HUES64 (cell line): ENCODE data around the gene ZRANB3.
"Not testable (repeated sequence)": the region's sequence is repeated elsewhere in the genome, so short reads cannot be mapped to it uniquely, and the experiment has no call there.

Source experiments
- H3K27ac ChIP-seq: 2 replicates; pipeline ENCODE4 v1.7.0; 2013; ENCODE audit warnings: low read depth, low read length, inconsistent platforms
- H3K27me3 ChIP-seq: 2 replicates; pipeline ENCODE4 v1.6.1; 2013; ENCODE audit warnings: mild to moderate bottlenecking, low read length; ENCODE audit not compliant: insufficient read depth
- H3K36me3 ChIP-seq: 2 replicates; pipeline ENCODE4 v1.6.1; 2013; ENCODE audit warnings: mild to moderate bottlenecking, low read length; ENCODE audit not compliant: insufficient read depth
- H3K4me1 ChIP-seq: 2 replicates; pipeline ENCODE4 v1.6.1; 2013; ENCODE audit warnings: mild to moderate bottlenecking, low read length, moderate library complexity; ENCODE audit not compliant: insufficient read depth
- H3K4me3 ChIP-seq: 2 replicates; pipeline ENCODE4 v1.5.1; 2013; ENCODE audit warnings: mild to moderate bottlenecking, low read length, moderate library complexity
- H3K9ac ChIP-seq: 2 replicates; pipeline ENCODE4 v1.6.1; 2013; ENCODE audit warnings: mild to moderate bottlenecking, low read depth, low read length
- H3K9me3 ChIP-seq: 2 replicates; pipeline ENCODE4 v1.6.1; 2013; ENCODE audit warnings: low read depth, low read length; ENCODE audit not compliant: insufficient read depth
- WGBS: fragments of 150-250, 120-280 bp; methylation state at CpG from one replicate; pipeline ENCODE4 v1.1.7; 2013; ENCODE audit warnings: missing lambda C conversion rate; 5-methylcytosine and 5-hydroxymethylcytosine counted together

Gene ZRANB3

DNA sequence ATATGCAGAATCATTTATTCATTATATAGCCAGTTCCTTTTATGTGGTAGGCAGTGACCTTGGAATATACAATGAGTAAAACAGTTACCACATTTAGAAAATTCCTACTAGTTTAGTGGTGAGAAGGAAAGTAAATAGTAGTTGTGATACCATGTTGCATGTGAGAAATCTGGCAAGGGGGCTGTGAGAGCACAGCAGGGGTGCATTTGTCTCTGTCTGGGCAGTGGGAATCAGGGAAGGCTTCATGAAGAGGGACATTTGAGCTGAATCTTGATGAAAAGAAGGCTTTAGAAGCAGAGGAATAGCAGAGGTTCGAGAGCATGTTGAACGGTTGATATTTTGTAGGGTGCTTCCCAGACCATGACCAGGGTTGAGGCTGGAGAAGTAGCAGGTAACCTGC lies 400.3 kb downstream of the ZRANB3 start:
- Histone ChIP-seq H3K27me3 (no peaks in the 10 kb centered on the region), H3K27ac (no peak overlapping the region), H3K4me3 (no peak overlapping the region), H3K9me3 (no peaks in the 10 kb centered on the region), H3K4me1 (no peaks in the 10 kb centered on the region), H3K9ac (no peak overlapping the region), H3K36me3 (peaks cover 87% of the 10 kb centered on the region)
- WGBS: 93% methylated on average over 2 of the region's 2 CpGs

DNA sequence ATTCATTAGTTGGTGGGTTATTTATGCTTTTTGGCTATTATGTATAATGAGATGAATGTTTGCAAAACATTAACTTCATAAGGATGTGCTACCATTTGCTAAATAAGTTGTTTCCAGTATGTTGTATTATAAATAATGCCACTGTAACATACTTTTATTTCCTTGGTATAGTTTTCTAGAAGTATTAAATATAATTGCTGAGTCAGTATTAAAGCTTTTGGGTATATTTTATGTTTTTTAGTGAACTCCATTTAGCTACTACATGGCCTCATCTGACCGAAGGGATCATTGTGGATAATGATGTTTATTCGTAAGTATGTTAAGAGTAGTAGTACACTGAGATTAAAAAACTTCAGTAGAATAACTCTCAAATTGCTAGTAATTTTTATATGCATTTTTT lies 405.1 kb downstream of the ZRANB3 start:
- no peak overlapping the region for H3K9ac ChIP-seq
- H3K27me3 ChIP-seq: no peaks in the 10 kb centered on the region
- H3K9me3 ChIP-seq: no peaks in the 10 kb centered on the region
- no peak overlapping the region for H3K4me3 ChIP-seq
- 88% methylated on average over 1 of the region's 2 CpGs for WGBS
- no peak overlapping the region for H3K27ac ChIP-seq
- peaks cover 69% of the 10 kb centered on the region for H3K36me3 ChIP-seq
- H3K4me1 ChIP-seq: no peaks in the 10 kb centered on the region

DNA sequence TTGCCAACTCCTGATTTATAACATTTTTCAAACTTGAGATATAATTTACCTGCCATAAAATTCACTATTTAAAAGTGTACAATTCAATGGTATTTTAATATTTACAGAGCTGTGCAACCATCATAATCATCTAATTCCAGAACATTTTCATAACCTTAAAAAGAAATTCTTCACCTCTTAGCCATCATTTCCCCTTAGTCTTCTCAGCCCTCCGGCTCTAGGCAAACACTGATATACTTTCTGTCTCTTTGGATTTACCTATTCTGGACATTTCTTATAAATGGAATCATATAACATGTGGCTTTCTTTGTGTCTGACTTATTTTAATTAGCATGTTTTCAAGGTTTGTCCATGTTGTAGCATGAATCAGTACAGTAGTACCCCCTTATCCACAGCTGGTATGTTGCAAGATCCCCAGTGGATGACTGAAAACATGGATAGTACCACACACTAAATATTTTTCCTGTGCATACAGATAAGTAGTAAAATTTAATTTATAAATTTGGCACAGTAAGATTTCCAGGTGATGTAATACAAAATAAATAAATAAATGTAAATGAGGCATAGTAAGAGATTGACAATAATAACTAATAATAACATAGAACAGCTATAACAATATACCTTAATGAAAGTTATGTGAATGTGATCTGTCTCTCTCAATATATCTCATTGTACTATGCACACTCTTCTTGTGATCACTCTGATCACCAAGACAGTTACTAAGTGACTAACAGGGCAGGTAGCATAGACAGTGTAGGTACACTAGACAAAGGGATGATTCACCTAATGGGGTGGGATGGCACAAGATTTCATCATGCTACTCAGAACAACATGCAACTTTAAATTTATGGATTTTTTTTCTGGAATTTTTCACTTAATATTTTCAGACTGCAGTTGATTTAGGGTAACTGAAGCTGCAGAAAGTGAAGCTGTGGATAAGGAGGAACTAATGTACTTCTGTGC lies 405.8 kb downstream of the ZRANB3 start:
- Histone ChIP-seq H3K9me3 (no peaks in the 10 kb centered on the region), H3K4me3 (no peak overlapping the region), H3K27me3 (no peaks in the 10 kb centered on the region), H3K27ac (no peak overlapping the region), H3K4me1 (no peaks in the 10 kb centered on the region), H3K9ac (no peak overlapping the region), H3K36me3 (peaks cover 70% of the 10 kb centered on the region)
- WGBS: 93% methylated on average over 1 of the region's 1 CpG

DNA sequence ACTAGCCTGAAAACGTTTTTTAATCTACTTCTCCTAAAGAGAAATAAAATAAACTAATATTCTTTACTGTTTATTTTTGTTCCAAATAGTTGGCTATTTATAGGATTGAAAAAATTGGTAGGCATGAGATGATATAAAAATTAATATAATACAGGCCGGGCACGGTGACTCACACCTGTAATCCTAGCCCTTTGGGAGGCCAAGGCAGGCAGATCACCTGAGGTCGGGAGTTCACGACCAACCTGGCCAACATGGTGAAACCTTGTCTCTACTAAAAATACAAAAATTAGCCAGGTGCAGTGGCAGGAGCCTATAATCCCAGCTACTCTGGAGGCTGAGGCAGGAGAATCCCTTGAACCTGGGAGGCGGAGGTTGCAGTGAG lies 409.4 kb downstream of the ZRANB3 start:
- H3K4me3 ChIP-seq, H3K9me3 ChIP-seq, H3K9ac ChIP-seq, H3K27ac ChIP-seq, H3K4me1 ChIP-seq, H3K27me3 ChIP-seq: not testable (repeated sequence)
- 99% methylated on average over 5 of the region's 6 CpGs for WGBS
- peaks cover 45% of the 10 kb centered on the region for H3K36me3 ChIP-seq

DNA sequence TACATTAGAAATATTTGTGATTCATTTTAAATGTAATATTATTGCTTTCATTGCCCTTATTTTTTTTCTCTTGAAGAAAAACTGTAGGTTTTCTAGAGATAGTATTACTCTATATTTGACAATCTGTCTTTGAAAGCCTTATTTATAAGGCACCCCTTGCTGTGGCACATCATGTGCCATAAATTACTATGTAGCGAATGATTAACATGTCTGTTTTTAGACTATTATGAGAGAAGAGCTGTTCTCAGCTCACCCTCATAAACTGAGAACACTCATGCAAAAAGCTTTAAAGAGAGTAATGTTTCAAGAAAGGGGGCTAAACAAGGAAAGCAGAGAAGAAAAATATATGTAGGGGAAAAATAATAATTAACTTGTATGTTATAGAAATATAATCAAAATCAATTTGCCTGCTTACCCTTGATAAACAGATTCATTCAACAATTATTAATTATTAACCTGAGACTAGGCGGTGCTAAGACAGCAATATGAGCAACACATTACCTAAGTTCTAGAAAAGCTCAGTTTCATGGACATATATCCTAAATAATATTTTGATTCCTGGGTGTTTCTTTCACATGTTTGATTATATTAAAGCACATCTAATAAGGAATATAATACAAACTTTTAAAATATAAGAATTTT lies 409.9 kb downstream of the ZRANB3 start:
- Histone ChIP-seq H3K4me1 (no peaks in the 10 kb centered on the region), H3K27ac (no peak overlapping the region), H3K4me3 (no peak overlapping the region), H3K9me3 (peaks cover 3% of the 10 kb centered on the region; the same call in 1 of the 2 replicates), H3K9ac (no peak overlapping the region), H3K27me3 (no peaks in the 10 kb centered on the region), H3K36me3 (peaks cover 40% of the 10 kb centered on the region)
- WGBS: 92% methylated on average over 2 of the region's 2 CpGs

DNA sequence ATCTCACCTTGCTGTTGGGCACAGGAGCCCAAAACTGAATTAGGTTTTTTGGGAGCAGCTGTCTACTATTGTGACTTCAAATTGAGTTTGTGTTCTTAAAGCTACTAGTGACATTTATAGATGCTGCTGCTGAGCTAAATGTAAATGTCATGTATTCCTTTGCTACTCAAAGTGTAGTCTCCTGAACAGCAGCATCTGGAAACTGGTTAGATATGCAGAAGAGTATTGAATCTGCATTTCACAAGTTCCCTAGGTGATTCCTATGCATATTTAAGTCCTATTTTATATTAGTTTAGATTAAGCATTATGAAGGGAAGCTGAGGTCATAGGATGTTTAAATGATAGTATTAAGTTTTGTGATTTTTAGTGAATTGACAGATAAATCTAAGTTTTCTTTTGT lies 411.4 kb downstream of the ZRANB3 start:
- H3K9me3 ChIP-seq: peaks cover 3% of the 10 kb centered on the region; the same call in 1 of the 2 replicates
- peaks cover 35% of the 10 kb centered on the region for H3K36me3 ChIP-seq
- no peak overlapping the region for H3K27ac ChIP-seq
- no peak overlapping the region for H3K4me3 ChIP-seq
- no peaks in the 10 kb centered on the region for H3K4me1 ChIP-seq
- H3K27me3 ChIP-seq: no peaks in the 10 kb centered on the region
- H3K9ac ChIP-seq: no peak overlapping the region

DNA sequence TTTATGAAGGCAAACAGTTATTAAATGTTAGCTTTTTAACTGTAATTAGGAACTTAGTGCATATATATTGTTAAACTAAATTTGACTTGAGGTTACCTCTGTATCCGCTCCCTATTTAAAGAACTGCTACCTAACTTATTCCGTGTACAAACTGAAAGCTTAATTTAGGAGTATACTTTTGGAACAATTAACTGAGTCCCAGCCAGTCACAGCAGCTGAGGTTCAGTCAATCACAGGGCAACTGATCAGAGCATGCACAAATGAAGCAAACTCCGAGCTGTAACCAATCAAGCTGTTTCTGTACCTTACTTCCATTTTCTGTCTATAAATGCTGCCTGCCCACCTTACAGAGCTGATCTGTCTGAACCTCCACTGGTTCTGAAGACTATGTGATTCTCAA lies 417.7 kb downstream of the ZRANB3 start:
- H3K27ac ChIP-seq: no peak overlapping the region
- H3K27me3 ChIP-seq: no peaks in the 10 kb centered on the region
- H3K4me3 ChIP-seq: no peak overlapping the region
- H3K9me3 ChIP-seq: peaks cover 3% of the 10 kb centered on the region; the same call in 1 of the 2 replicates
- peaks cover 28% of the 10 kb centered on the region for H3K36me3 ChIP-seq
- H3K4me1 ChIP-seq: no peaks in the 10 kb centered on the region
- 95% methylated on average over 3 of the region's 3 CpGs for WGBS
- H3K9ac ChIP-seq: no peak overlapping the region

DNA sequence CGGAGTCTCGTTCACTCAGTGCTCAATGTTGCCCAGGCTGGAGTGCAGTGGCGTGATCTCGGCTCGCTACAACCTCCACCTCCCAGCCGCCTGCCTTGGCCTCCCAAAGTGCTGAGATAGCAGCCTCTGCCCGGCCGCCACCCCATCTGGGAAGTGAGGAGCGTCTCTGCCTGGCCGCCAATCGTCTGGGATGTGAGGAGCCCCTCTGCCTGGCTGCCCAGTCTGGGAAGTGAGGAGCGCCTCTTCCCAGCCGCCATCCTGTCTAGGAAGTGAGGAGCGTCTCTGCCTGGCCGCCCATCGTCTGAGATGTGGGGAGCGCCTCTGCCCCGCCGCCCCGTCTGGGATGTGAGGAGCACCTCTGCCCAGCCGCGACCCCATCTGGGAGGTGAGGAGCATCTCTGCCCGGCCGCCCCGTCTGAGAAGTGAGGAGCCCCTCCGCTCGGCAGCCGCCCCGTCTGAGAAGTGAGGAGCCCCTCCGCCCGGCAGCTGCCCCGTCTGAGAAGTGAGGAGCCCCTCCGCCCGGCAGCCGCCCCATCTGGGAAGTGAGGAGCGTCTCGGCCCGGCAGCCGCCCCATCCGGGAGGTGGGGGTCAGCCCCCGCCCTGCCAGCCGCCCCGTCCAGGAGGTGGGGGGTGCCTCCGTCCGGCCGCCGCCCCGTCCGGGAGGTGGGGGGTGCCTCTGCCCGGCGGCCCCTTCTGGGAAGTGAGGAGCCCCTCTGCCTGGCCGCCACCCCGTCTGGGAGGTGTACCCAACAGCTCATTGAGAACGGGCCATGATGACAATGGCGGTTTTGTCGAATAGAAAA lies 425.3 kb downstream of the ZRANB3 start:
- H3K27ac ChIP-seq, H3K4me1 ChIP-seq, H3K9ac ChIP-seq, H3K27me3 ChIP-seq, H3K4me3 ChIP-seq: not testable (repeated sequence)
- 97% methylated on average over 53 of the region's 56 CpGs for WGBS
- peaks cover 15% of the 10 kb centered on the region; the same call in 1 of the 2 replicates for H3K9me3 ChIP-seq
- peaks cover 20% of the 10 kb centered on the region for H3K36me3 ChIP-seq

DNA sequence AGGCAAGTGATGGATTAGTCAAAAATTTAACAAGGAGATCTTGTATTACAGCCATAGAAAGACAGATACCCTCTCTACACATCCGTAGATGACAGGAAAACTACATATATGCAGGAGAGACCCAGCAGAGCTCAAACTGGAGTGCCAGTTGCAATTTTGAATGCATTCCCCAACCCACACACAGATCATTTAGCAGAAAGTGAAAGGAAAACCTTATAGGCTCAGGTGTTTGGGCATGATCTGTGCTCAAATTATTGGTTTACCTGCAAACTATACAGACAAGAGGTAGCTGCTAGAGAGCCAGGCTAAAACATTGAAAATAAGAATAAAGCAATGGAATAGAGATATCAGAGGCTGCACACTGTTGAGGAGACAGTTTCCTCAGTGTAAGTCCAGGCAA lies 427.2 kb downstream of the ZRANB3 start:
- no peak overlapping the region for H3K27ac ChIP-seq
- peaks cover 15% of the 10 kb centered on the region; the same call in 1 of the 2 replicates for H3K9me3 ChIP-seq
- WGBS: 100% methylated on average over 1 of the region's 1 CpG

DNA sequence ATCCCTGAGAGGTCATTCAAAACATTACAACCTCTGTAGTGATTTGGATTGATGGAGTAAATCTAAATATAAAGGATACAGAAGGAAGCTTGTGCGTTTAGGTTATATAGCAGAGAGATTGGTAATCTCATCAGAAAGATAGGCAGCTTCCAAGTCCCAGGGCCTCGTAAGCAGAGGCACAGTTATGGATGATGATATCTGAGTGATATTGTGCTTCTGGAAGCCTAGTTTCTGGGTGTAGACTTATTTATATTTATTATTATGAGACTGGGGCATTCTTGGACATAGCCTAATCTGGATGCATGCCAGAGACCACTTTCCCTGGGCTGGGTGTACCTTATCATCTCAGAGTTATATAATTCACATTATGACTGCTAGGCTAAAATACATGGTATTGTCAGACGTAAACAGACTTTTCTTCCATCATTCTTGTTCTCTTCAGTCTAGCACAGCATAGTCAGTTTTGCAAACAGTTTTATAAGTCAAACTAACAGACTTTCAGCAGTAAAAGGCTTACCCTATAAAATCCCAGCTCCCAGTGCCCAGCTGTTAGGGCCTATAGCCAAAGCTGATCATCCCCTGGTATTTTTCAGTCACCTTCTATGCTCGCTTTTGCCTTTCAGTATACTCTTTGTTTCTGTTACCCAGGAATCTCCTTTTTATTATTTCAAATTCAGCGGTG lies 431.1 kb downstream of the ZRANB3 start:
- 92% methylated on average over 5 of the region's 5 CpGs for WGBS
- Histone ChIP-seq H3K27me3 (no peaks in the 10 kb centered on the region), H3K4me3 (no peak overlapping the region), H3K4me1 (no peaks in the 10 kb centered on the region), H3K9ac (no peak overlapping the region), H3K27ac (no peak overlapping the region), H3K36me3 (peaks cover 21% of the 10 kb centered on the region), H3K9me3 (peaks cover 11% of the 10 kb centered on the region; the same call in 1 of the 2 replicates)

More for the DNA sequence above, 427.2 kb downstream of the ZRANB3 start:
- H3K9ac ChIP-seq: no peak overlapping the region
- no peak overlapping the region for H3K4me3 ChIP-seq
- no peaks in the 10 kb centered on the region for H3K4me1 ChIP-seq
- peaks cover 20% of the 10 kb centered on the region for H3K36me3 ChIP-seq
- no peaks in the 10 kb centered on the region for H3K27me3 ChIP-seq
